LNCaP clone FGC (cell line): Measurements from ENCODE around the gene HS6ST2.

Experiments
- DNase-seq: peaks from one replicate; pipeline ENCODE4 v3.0.0-alpha.2; 2011; ENCODE audit warnings: low read depth
- H3K4me3 ChIP-seq: 2 replicates; pipeline ENCODE4 v1.5.1; 2011; ENCODE audit warnings: mild to moderate bottlenecking, low read depth, low read length, control low read depth
- CTCF ChIP-seq: IDR thresholded peaks from 2 replicates; pipeline ENCODE4 v1.5.1; 2012; ENCODE audit warnings: mild to moderate bottlenecking; ENCODE audit not compliant: control insufficient read depth, insufficient read depth; ENCODE audit errors: extremely low read depth

The HS6ST2 gene

GRCh38 chrX:132676102-132676501, 282.3 kb downstream of the HS6ST2 start:
- TF ChIP-seq CTCF, result no peak
- DNase-seq, result no peak
- H3K4me3 ChIP-seq, result no peak overlapping the region

GRCh38 chrX:132673331-132673730, 285.1 kb downstream of the HS6ST2 start:
- DNase-seq, result no peak
- TF ChIP-seq CTCF, result no peak
- no peak overlapping the region for H3K4me3 ChIP-seq

- no peak for DNase-seq
- no peak for TF ChIP-seq CTCF
- no peak overlapping the region for H3K4me3 ChIP-seq
Measured at GRCh38 chrX:132671229-132671641, 287.2 kb downstream of the HS6ST2 start.

- H3K4me3 ChIP-seq, result no peak overlapping the region
- no peak for DNase-seq
- no peak for TF ChIP-seq CTCF
Measured at GRCh38 chrX:132669142-132669541, 289.3 kb downstream of the HS6ST2 start.

GRCh38 chrX:132668178-132668577, 290.3 kb downstream of the HS6ST2 start:
- DNase-seq, result no peak
- H3K4me3 ChIP-seq, result no peak overlapping the region
- no peak for TF ChIP-seq CTCF

- no peak for DNase-seq
- no peak for TF ChIP-seq CTCF
Measured at GRCh38 chrX:132665676-132666075, 292.8 kb downstream of the HS6ST2 start.

GRCh38 chrX:132664273-132664672, 294.2 kb downstream of the HS6ST2 start:
- TF ChIP-seq CTCF, result no peak
- DNase-seq, result peak; percentile 6
- H3K4me3 ChIP-seq, result no peak overlapping the region

More at GRCh38 chrX:132665676-132666075, 292.8 kb downstream of the HS6ST2 start:
- no peak overlapping the region for H3K4me3 ChIP-seq
